OCI-LY7 (cell line): Measurements from ENCODE around the gene DNAH14. TPM values are rescaled to one million over a fixed set of nuclear protein-coding genes. Genes with fewer than 3 reads are reported as not detected.
"Not testable (repeated sequence)": the region's sequence is repeated elsewhere in the genome, so short reads cannot be mapped to it uniquely, and the experiment has no call there.

Experiments used
- BruUV-seq: library from RNA; stranded (reverse); fragments of 400-500 nt; replicated peaks from 2 replicates; lab custom pipeline; 2021; lab: Mats Ljungman, UMichigan
- CTCF ChIA-PET: fragments of 300-600 bp; sonication (Branson Sonifier 250); formaldehyde crosslinking; loops from one replicate; lab custom pipeline; 2022; ENCODE audit warnings: antibody characterized with exemption; ENCODE audit not compliant: unreplicated experiment; lab: Charles Lee
- POLR2A ChIA-PET: fragments of 300-600 bp; sonication (Branson Sonifier 250); formaldehyde crosslinking; loops from one replicate; lab custom pipeline; 2022; ENCODE audit warnings: antibody characterized with exemption; lab: Charles Lee
- DNase-seq: peaks from one replicate; pipeline ENCODE4 v3.0.0-alpha.2; 2015; ENCODE audit warnings: low spot score
- H2AFZ ChIP-seq: fragments of 200-600 bp; sonication (generic), shearing (Covaris generic); 2 replicates; pipeline ENCODE4 v1.6.1; 2014; ENCODE audit warnings: mild to moderate bottlenecking, antibody characterized with exemption, low read length, moderate library complexity
- H3K27ac ChIP-seq: fragments of 200-600 bp; sonication (generic); 2 replicates; pipeline ENCODE4 v1.5.1; 2014; ENCODE audit warnings: mixed run types, low read depth, mild to moderate bottlenecking, moderate library complexity, low read length, inconsistent platforms; ENCODE audit not compliant: poor library complexity, severe bottlenecking
- H3K36me3 ChIP-seq: fragments of 200-600 bp; sonication (generic); 2 replicates; pipeline ENCODE4 v1.6.1; 2014; ENCODE audit warnings: mild to moderate bottlenecking, antibody characterized with exemption, low read length, moderate library complexity, mixed read lengths; ENCODE audit not compliant: insufficient read depth
- H3K4me1 ChIP-seq: fragments of 200-600 bp; sonication (generic); 2 replicates; pipeline ENCODE4 v1.5.1; 2014; ENCODE audit warnings: mild to moderate bottlenecking, low read length; ENCODE audit not compliant: insufficient read depth, poor library complexity, severe bottlenecking
- H3K4me2 ChIP-seq: fragments of 200-600 bp; sonication (generic); 2 replicates; pipeline ENCODE4 v1.6.1; 2014; ENCODE audit warnings: mild to moderate bottlenecking, low read length
- H3K4me3 ChIP-seq: fragments of 200-600 bp; sonication (generic); 2 replicates; pipeline ENCODE4 v1.5.1; 2014; ENCODE audit warnings: mild to moderate bottlenecking, low read depth, low read length; ENCODE audit not compliant: poor library complexity, severe bottlenecking
- H3K79me2 ChIP-seq: fragments of 200-600 bp; sonication (generic); 2 replicates; pipeline ENCODE4 v1.6.1; 2016; ENCODE audit warnings: low read depth, mild to moderate bottlenecking, low read length, moderate library complexity, mixed read lengths; ENCODE audit not compliant: insufficient read depth
- H3K9me2 ChIP-seq: fragments of 200-600 bp; sonication (generic); 2 replicates; pipeline ENCODE4 v1.6.1; 2016; ENCODE audit warnings: mild to moderate bottlenecking, low read length, mixed read lengths; ENCODE audit not compliant: insufficient read depth
- H3K9me3 ChIP-seq: fragments of 200-600 bp; sonication (generic); 2 replicates; pipeline ENCODE4 v1.6.1; 2014; ENCODE audit warnings: mild to moderate bottlenecking, mixed run types, low read length, mixed read lengths
- H4K20me1 ChIP-seq: fragments of 200-600 bp; sonication (generic); 2 replicates; pipeline ENCODE4 v1.6.1; 2014; ENCODE audit warnings: mild to moderate bottlenecking, antibody characterized with exemption, low read length, moderate library complexity, mixed read lengths; ENCODE audit not compliant: insufficient read depth
- CTCF ChIP-seq: fragments of 200-600 bp; sonication (generic); conservative IDR thresholded peaks from 2 replicates; pipeline ENCODE4 v1.5.1; 2014; ENCODE audit warnings: mild to moderate bottlenecking, antibody characterized with exemption, low read length, moderate library complexity, mixed read lengths
- EZH2phosphoT487 ChIP-seq: fragments of 200-600 bp; sonication (generic); IDR thresholded peaks from 2 replicates; pipeline ENCODE4 v1.6.1; 2018; ENCODE audit warnings: low read depth, borderline replicate concordance, mild to moderate bottlenecking, mixed run types, antibody characterized with exemption, low read length, moderate library complexity, mixed read lengths
- intact Hi-C: fragments of 100-400 bp; cut with micrococcal nuclease; formaldehyde crosslinking; loops from one replicate; pipeline ENCODE4 v1.10.0; 2022; ENCODE audit not compliant: unreplicated experiment
- total RNA-seq, 2 experiments: library from RNA; depleted of rRNA in 1 of 2; stranded (reverse); fragments of >200 nt in 1 of 2; shearing (Covaris generic) in 1 of 2; gene quantifications; 2 replicates each; pipeline ENCODE4 v1.2.3, GENCODE V29; 2014 to 2022

The DNAH14 gene
- total RNA-seq, 2 experiments from 2014 or later, result not detected

GRCh38 chr1:225380691-225381090 is 451.2 kb downstream of the DNAH14 start:
- Histone ChIP-seq H4K20me1 (no peaks in the 10 kb centered on the region), H3K27ac (no peak overlapping the region), H3K9me2 (no peaks in the 10 kb centered on the region), H2AFZ (no peak overlapping the region), H3K4me2 (no peak overlapping the region), H3K36me3 (no peaks in the 10 kb centered on the region), H3K79me2 (no peaks in the 10 kb centered on the region), H3K9me3 (no peaks in the 10 kb centered on the region), H3K4me3 (no peak overlapping the region), H3K4me1 (no peaks in the 10 kb centered on the region)
- ChIA-PET POLR2A (interaction anchor here (0.5 to 0.6 kb wide), 2 partner anchors 18 to 278 kb away, joined by 3 read pairs; no protein-coding TSS in a partner anchor), CTCF (no interaction called here)
- no TSS peak for BruUV-seq
- TF ChIP-seq EZH2phosphoT487 (no peak), CTCF (no peak)
- intact Hi-C loops, result no loop called here
- no peak for DNase-seq

GRCh38 chr1:225386860-225387259 is 457.4 kb downstream of the DNAH14 start:
- DNase-seq, H3K27ac ChIP-seq, H3K4me2 ChIP-seq, H3K79me2 ChIP-seq, H3K4me1 ChIP-seq, POLR2A ChIA-PET, intact Hi-C loops, CTCF ChIA-PET, H3K4me3 ChIP-seq, H2AFZ ChIP-seq, H3K9me2 ChIP-seq, H3K36me3 ChIP-seq, H4K20me1 ChIP-seq, BruUV-seq, H3K9me3 ChIP-seq: not testable (repeated sequence)

GRCh38 chr1:225388372-225388771 is 458.9 kb downstream of the DNAH14 start:
- Histone ChIP-seq H3K4me1 (peaks cover 9% of the 10 kb centered on the region), H3K4me3 (no peak overlapping the region), H3K4me2 (no peak overlapping the region), H3K9me3 (no peaks in the 10 kb centered on the region), H4K20me1 (no peaks in the 10 kb centered on the region), H3K79me2 (no peaks in the 10 kb centered on the region), H3K9me2 (no peaks in the 10 kb centered on the region), H2AFZ (no peak overlapping the region), H3K27ac (no peak overlapping the region), H3K36me3 (no peaks in the 10 kb centered on the region)
- intact Hi-C loops, result no loop called here
- CTCF ChIA-PET, result no interaction called here
- POLR2A ChIA-PET, result interaction anchor here (0.9 to 1.1 kb wide), 3 partner anchors 9 to 14 kb away, joined by 3 to 9 read pairs (median 6); no protein-coding TSS in a partner anchor
- no peak for DNase-seq
- no TSS peak for BruUV-seq
- TF ChIP-seq EZH2phosphoT487, result no peak
